GM21717 (cell line): ENCODE measurements around the gene C1R.
"Not testable (repeated sequence)": the region's sequence is repeated elsewhere in the genome, so short reads cannot be mapped to it uniquely, and the experiment has no call there.

Experiments used
- ATAC-seq: cut with Tn5 transposase; IDR thresholded peaks from one replicate; pipeline ENCODE4 v1.9.1; 2021; ENCODE audit warnings: mild to moderate bottlenecking, moderate library complexity; ENCODE audit not compliant: unreplicated experiment

C1R gene

GRCh38 chr12:7039403-7039802, 52.8 kb downstream of the C1R start:
- no peak for ATAC-seq

DNA sequence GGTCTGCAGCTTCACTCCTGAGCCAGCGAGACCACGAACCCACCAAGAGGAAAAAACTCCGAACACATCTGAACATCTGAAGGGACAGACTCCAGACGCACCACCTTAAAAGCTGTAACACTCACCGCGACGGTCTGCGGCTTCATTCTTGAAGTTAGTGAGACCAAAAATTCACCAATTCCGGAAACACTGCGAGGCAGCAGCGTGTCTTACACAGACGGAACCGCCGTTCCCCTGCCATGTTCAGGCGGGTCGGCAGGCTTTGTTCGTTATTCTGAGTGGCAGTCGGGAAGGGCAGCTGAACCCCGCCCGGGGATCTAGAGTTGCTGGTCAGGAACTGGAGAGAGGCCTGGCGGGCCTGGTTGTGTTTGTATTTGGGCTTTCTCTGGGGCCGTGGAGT, 53.7 kb downstream of the C1R start:
- no peak for ATAC-seq

DNA sequence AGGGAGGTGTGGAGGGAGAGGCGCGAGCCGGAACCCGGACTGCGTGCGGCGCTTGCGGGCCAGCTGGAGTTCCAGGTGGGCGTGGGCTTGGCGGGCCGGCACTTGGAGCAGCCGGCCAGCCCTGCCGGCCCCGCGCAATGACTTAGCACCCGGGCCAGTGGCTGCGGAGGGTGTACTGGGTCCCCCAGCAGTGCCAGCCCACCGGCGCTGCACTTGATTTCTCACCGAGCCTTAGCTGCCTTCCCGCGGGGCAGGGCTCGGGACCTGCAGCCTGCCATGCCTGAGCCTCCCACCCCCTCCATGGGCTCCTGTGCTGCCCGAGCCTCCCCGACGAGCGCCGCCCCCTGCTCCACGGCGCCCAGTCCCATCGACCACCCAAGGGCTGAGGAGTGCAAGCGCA, 54.8 kb downstream of the C1R start:
- not testable (repeated sequence) for ATAC-seq

- ATAC-seq: no peak
These were observed 56.8 kb downstream of the C1R start for GRCh38 chr12:7035463-7035862.

- no peak for ATAC-seq
These were observed 57.8 kb downstream of the C1R start for GRCh38 chr12:7034464-7034863.

DNA sequence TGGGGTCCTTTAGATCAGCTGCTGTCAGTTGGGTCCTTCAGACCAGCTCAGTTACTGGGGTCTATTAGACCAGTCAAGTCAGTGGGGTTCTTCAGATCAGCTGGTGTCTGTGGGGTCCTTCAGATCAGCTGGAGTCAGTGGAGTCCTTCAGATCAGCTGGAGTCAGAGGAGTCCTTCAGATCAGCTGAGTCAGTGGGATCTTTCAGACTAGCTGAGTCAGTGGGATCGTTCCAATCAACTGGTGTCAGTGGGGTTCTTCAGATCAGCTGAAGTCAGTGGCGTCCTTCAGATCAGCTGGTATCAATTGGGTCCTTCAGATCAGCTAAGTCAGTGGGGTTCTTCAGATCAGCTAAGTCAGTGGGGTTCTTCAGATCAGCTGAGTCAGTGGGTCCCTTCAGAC, 59.3 kb downstream of the C1R start:
- ATAC-seq: no peak

DNA sequence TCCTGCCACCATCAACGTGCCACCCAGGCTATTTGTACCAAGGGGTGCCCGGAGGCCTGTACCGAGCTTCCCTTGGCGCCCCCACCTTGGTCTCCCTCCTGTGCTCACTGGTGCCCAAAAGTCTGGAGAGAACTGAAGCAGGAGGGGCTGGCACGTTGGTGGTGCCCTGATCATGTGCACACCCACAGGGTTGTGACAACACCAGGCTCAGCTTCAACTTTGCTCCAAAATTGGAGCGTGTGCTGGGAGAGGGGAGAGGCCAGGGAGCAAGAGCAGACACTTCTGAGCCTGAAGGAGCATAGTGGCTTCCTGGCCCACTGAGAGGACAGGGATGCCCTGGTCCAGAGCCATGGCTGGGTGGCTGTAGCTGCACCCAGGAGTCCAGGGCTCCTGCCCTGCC, 60.9 kb downstream of the C1R start:
- no peak for ATAC-seq
